ACHN (cell line): ENCODE measurements around the gene APP.

Experiments used
- DNase-seq: peaks from one replicate; pipeline ENCODE4 v3.0.0-alpha.2; 2015
- in situ Hi-C: cut with HindIII; loops from 2 replicates; pipeline ENCODE4 v1.10.0; 2017; ENCODE audit warnings: low sequenced_read_pairs, low pct_ligation_motif_present, low pct_unique_long_range_greater_than_20kb

APP gene

DNA sequence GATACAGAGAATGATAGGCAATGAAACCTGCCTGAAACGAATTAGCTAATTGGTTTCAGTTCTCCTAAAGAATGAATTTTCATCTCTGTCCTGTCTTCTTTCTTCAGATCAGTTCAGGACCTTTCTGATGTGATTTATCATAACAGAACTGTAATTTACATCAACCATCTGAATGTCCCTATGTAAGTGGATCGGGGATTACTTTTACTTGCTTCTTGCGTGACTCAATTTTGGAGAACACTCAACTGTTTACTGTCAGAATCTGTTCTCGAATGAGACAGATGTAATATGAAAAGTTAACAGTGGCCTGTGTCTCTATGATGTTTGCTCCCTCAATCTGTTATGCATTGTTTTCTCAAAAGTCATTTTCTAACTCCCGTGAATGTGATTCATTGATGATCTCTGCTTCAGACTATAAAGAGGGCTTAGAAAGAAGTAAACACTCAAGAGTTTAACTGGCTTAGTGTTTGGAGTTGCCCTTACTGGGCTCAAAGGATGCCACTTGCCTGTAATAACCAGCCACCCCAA, 324.8 kb downstream of the APP start:
- in situ Hi-C loops: no loop called here
- DNase-seq: no peak

DNA sequence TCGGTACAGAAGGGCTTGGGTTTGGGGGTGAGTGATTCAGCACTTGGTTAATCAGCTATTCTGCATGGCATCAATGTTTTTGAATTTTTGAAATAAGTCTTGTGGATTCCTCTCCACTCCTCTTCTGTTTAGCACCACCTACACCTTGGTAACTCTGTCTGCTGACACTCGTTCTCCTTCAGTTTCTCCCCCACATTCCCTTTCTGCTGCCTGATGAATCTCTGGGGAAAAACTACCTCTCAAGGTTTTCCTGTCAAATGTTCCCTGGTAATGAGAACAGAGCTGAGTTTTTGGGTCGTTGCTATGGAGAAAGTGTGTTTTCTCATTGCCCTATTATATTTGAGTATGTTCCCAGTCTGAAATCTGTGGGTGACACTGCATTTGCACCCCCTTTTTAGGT, 327.6 kb downstream of the APP start:
- in situ Hi-C loops: no loop called here
- DNase-seq: no peak

DNA sequence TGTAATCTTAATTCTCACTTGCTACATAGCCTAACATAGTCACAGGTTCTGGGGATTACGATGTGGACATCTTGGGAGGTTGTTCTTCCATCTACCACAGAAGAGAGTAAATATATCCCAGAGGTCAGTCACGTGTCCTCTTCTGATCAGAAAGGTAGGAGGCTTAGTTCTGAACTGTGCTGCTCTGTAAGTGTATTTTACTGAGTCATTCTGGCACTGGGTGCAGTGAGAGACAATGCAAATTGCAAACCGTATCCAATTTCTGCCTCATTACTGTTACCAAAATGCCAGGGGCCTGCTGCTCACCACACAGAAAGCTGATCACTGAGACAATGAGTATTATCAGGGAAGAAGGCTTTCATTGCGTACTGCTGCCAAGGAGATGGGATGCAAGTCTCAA, 331.8 kb downstream of the APP start:
- DNase-seq: no peak
- in situ Hi-C loops: no loop called here

DNA sequence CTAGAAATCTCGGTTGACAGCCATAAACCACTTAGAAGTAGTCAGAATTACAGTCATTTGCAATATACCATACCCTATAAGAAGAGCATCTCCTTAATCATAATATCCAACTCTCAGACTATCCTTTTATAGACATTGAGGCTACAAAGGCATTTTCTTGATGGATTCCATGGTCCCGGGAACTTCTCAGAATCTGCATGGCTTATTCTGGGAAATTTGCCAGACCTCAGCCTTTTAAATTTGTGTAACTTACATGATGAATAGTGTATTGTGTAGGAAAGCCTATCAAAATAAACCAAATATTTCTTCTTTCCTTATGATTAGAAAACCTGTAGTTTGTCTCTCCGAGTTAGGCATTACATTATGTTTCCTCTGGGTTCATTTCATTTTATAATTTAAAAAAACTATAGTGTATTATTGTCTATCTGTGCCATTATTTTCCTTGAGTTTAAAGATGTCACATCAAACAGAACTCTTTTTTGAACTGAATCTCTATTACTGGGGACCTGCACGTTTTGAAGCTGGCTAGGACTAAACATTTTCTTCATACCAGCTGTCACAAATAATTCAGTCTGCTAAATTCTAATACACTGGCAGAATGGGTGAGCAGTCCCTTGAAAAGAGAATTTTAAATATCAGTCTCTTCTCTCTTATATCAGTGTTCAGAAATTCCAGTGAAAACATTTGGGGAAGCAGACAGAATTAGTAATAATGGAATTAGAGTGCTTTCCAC, 332.9 kb downstream of the APP start:
- no peak for DNase-seq
- in situ Hi-C loops: no loop called here

DNA sequence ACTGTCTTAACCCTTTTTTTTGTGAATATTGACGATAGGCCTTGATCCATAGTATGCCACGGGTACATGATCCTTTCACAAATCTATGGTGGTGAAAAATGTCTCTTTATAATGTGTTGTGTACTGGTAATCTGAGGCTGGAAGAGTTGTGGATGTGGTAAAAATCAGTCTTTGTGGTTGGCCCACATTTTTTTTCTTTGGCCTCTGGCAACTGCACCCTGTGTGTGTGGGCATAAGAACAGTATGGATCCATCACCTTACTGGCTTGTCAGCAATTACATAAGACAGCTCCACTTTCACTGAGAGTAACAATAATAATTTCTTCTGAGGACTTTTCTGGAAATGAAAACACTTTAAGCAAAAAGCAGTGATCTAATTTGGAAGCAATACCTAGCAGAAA, 334.2 kb downstream of the APP start:
- no peak for DNase-seq
- in situ Hi-C loops: no loop called here

DNA sequence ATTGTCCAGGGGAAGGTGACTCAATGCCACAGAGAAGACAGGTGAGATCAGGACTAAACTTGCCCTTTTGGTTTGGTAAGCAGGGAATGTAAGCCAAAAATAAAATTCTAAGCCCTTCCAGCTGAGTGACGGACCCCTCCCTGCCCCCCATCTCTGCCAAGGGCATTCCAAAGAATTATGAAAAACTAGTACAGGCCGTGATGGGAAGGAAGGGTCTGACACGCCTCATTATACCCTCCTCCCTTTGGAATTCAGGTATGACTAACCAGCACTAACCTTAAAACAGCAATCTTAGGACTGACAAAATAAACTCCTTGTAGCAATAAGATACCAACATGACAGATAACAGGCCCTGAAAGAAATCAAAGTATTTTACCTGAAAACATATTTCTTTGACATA, 336.2 kb downstream of the APP start:
- in situ Hi-C loops: no loop called here
- no peak for DNase-seq

DNA sequence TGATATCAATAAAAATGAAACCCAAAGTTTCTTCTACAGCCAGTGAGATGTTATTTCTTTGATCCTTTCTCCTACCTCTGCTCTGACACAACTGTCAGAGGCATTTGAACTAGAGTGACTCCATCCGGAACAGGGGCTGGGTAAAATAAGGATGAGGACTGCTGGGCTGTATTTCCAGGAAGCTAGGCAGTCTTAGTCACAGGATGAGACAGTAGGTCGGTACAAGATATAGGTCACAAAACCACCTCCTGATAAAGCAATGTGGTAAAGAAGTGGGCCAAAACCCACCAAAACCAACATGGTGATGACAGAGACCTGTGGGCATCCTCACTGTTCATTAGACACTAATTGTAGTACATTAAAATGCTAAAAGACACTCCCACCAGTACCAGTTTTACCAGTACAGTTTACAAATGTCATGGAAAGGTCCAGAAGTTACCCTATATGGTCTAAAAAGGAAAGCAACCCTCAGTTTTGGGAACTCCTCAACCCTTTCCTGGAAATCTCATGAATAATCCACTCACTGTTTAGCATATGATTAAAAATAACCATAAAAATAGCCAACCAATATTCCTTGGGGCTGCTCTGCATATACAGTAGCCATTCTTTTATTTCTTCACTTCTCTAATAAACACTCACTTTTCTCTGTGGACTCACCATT, 339.1 kb downstream of the APP start:
- no peak for DNase-seq
- in situ Hi-C loops: no loop called here
